NB4 (cell line): ENCODE results near the gene UNC13C.

Experiments used
- DNase-seq: peaks from one replicate; pipeline ENCODE4 v3.0.0; 2010; ENCODE audit warnings: low read depth
- H3K4me3 ChIP-seq: one replicate; pipeline ENCODE4 v1.5.1; 2011; ENCODE audit warnings: mild to moderate bottlenecking, low read depth, low read length, moderate library complexity
- MYC ChIP-seq: IDR thresholded peaks from 2 replicates; pipeline ENCODE4 v1.6.1; 2011; ENCODE audit warnings: low read depth, low read length
- POLR2A ChIP-seq: IDR thresholded peaks from 2 replicates; pipeline ENCODE4 v1.6.1; 2011; ENCODE audit warnings: mild to moderate bottlenecking; ENCODE audit not compliant: insufficient read length; ENCODE audit errors: extremely low read depth
- TF ChIP-seq, protein P1 (sequence below): IDR thresholded peaks from 2 replicates; pipeline ENCODE4 v1.6.1; 2011; ENCODE audit warnings: low read depth, low read length
- TF ChIP-seq, protein P2 (sequence below): IDR thresholded peaks from one replicate; pipeline ENCODE4 v1.5.1; 2012; ENCODE audit warnings: low read depth, low read length

The UNC13C gene

DNA sequence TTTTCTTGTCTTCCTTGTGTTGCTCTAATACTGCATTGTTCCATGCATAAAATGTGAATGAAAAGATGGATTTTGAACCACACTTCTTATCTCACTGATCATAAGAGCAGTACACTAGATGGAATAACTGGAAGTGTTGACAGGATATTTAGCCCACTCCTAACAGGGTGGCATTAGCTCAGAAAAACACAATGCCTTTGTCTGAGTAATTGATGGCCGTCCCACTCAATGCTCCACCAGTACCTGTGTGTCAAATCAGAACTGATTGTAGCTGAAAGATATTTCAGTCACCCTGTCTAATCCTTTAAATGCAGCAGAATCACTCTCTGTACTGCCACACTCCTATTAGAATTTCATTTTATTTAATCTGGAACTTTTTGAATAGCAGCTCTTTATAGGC lies 526.5 kb downstream of the UNC13C start:
- no peak for TF ChIP-seq POLR2A
- TF ChIP-seq, protein P1, sequence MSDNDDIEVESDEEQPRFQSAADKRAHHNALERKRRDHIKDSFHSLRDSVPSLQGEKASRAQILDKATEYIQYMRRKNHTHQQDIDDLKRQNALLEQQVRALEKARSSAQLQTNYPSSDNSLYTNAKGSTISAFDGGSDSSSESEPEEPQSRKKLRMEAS: no peak
- TF ChIP-seq, protein P2, sequence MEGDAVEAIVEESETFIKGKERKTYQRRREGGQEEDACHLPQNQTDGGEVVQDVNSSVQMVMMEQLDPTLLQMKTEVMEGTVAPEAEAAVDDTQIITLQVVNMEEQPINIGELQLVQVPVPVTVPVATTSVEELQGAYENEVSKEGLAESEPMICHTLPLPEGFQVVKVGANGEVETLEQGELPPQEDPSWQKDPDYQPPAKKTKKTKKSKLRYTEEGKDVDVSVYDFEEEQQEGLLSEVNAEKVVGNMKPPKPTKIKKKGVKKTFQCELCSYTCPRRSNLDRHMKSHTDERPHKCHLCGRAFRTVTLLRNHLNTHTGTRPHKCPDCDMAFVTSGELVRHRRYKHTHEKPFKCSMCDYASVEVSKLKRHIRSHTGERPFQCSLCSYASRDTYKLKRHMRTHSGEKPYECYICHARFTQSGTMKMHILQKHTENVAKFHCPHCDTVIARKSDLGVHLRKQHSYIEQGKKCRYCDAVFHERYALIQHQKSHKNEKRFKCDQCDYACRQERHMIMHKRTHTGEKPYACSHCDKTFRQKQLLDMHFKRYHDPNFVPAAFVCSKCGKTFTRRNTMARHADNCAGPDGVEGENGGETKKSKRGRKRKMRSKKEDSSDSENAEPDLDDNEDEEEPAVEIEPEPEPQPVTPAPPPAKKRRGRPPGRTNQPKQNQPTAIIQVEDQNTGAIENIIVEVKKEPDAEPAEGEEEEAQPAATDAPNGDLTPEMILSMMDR: no peak
- no peak for TF ChIP-seq MYC
- DNase-seq: no peak
- no peak overlapping the region for H3K4me3 ChIP-seq

DNA sequence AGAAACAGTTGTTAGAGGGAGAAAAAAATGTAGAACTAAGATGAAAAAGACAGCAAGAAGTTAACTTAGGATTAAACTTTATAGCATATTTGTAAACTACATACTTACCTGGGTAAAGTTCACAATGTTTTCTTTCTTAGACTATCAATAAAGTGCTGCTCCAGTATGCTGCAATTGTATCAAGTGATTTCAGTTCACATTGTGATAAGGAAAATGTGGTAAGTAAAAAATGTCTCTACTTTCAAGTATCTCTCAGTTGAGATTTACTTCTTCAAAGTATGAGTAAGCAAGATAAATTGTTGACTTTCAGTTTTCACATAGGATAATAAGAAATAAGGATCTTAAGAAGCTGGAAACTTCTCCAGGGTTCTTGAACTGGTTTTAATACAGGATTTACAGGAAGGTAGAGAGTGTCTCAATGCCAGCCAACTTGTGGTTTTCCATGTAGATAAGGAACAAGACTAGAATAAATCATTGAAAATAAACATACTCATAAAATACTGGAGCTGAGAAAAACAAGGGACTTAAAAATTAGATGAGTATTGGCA lies 528.8 kb downstream of the UNC13C start:
- H3K4me3 ChIP-seq: no peak overlapping the region
- TF ChIP-seq POLR2A (no peak), MYC (no peak)
- TF ChIP-seq, protein P1: no peak
- TF ChIP-seq, protein P2: no peak
- DNase-seq: no peak

DNA sequence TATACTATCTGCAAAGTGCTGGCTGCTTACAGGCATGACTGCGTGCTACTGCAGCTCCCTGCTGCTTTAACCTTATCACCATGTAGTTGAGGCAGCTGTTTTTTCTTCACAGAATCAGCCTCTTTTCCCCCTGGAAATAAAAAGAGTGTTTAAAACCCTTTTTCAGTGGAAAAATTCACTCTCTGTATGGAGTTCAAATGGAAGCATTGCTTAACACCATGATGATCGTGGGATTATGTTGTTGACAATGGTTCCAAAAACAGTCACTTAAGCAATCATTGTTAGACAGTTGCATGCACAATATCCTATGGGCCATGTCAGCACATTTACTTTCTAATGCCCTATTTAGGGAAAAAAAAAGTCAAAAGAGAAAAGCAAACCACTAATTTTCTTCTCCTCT lies 536.4 kb downstream of the UNC13C start:
- no peak overlapping the region for H3K4me3 ChIP-seq
- DNase-seq: no peak
- TF ChIP-seq, protein P2: no peak
- TF ChIP-seq, protein P1: no peak
- TF ChIP-seq MYC (no peak), POLR2A (no peak)

DNA sequence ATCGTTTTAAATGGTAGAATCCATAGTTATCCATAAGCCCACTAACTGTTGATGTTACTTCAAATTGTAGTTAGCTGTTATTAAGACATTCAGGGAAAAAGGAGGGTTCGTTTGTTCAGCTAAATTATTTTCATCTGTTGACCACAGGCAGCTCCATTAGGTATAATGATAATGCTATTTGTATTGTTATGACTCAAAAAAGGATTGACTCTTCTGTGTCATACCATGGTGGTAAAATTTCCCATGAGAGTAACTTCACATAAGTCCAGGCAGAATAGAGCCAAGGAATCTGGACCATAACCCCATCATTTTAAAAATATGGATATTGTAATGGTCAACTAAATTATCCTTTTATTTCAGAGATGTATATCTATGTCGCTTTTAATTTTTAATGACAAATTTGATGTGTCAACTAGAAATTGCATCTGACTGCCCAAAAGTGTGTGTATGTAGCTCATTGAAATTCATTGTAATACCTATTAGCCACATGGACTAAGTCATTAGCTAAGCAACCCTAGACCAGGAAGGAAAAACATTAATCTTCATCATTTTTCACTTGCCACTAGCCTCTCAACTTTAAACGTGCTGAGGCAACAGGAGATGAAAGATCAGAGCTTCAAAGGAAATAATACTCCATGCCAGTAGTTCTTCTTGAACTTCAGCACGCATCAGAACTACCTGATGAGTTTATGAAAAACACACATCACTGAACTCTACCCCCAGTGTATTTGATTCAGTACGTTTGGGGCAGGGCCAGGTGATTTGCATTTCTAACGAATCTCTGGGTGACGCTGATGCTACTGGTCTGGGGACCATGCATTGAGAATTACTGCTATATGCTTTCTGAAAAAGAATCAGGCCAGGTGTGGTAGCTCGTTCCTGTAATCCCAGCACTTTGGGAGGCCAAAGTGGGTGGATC lies 537.7 kb downstream of the UNC13C start:
- DNase-seq: no peak
- TF ChIP-seq, protein P2: no peak
- TF ChIP-seq POLR2A: no peak
- TF ChIP-seq, protein P1: no peak
- TF ChIP-seq MYC: no peak
- no peak overlapping the region for H3K4me3 ChIP-seq

DNA sequence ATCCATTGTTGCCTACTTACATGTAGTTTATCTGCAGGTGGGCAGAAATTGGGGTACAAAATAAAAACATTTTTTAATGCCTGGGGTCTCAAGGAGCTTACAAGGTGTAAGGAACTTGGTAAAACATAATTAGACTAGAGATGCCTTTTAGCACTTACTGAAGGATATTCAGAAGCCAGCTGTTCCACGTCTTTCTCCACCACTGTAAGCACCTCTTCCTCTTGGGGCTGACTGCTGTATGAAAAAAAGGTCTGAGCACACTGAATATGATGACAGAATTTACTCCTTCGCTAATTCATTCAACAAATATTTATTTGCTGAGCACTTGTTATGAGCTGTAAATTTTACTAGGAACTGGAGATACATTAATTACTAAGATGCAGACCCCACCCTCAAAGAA lies 539.1 kb downstream of the UNC13C start:
- TF ChIP-seq, protein P2: no peak
- TF ChIP-seq MYC: no peak
- TF ChIP-seq, protein P1: no peak
- no peak for TF ChIP-seq POLR2A
- H3K4me3 ChIP-seq: no peak overlapping the region
- DNase-seq: no peak
